H1 (cell line): ENCODE data around the gene ESYT2. TPM values are rescaled to one million over a fixed set of nuclear protein-coding genes. Genes with fewer than 3 reads are reported as not detected.

ENCODE experiments used
- CTCF ChIA-PET: fragments of 300-600 bp; sonication (Branson Sonifier 250); formaldehyde crosslinking; loops from one replicate; lab custom pipeline; 2021; ENCODE audit not compliant: partially characterized antibody; lab: Charles Lee
- POLR2A ChIA-PET: fragments of 300-600 bp; sonication (Branson Sonifier 250); formaldehyde crosslinking; loops from one replicate; lab custom pipeline; 2021; ENCODE audit warnings: inconsistent platforms; ENCODE audit not compliant: partially characterized antibody; lab: Charles Lee
- DNase-seq, 2 experiments: peaks; one replicate each; pipeline versions ENCODE4 v3.0.0 to v3.0.0-alpha.2; 2010 to 2022; ENCODE audit warnings: low spot score in 2 of 2, low read depth in 1 of 2, mixed read lengths in 1 of 2
- FAIRE-seq: peaks from 2 replicates; lab custom pipeline; 2011; peaks lifted over from hg19 to GRCh38; lab: Jason Lieb, UNC
- H2AFZ ChIP-seq: 2 replicates; pipeline ENCODE4 v1.8.1; 2012; ENCODE audit warnings: low read length, inconsistent platforms
- H2AK5ac ChIP-seq: 2 replicates; pipeline ENCODE4 v1.6.1; 2013; ENCODE audit warnings: low read depth, low read length
- H2BK120ac ChIP-seq: replicated peaks from 2 replicates; pipeline ENCODE3; 2013; ENCODE audit warnings: low read depth, low read length, inconsistent platforms
- H2BK12ac ChIP-seq: 2 replicates; pipeline ENCODE4 v1.6.1; 2013; ENCODE audit warnings: low read depth, low read length
- H2BK15ac ChIP-seq: 2 replicates; pipeline ENCODE4 v1.6.1; 2013; ENCODE audit warnings: low read length
- H2BK20ac ChIP-seq: 2 replicates; pipeline ENCODE4 v1.6.1; 2013; ENCODE audit warnings: low read length
- H2BK5ac ChIP-seq: 2 replicates; pipeline ENCODE4 v1.6.1; 2013; ENCODE audit warnings: low read depth, low read length
- H3K14ac ChIP-seq: 2 replicates; pipeline ENCODE4 v1.6.1; 2013; ENCODE audit warnings: inconsistent platforms; ENCODE audit not compliant: insufficient read length
- H3K18ac ChIP-seq: 2 replicates; pipeline ENCODE4 v1.6.1; 2013; ENCODE audit warnings: low read length; ENCODE audit errors: extremely low read depth
- H3K23ac ChIP-seq: 2 replicates; pipeline ENCODE4 v1.6.1; 2013; ENCODE audit warnings: inconsistent platforms; ENCODE audit not compliant: insufficient read length
- H3K23me2 ChIP-seq: 2 replicates; pipeline ENCODE4 v1.6.1; 2013; ENCODE audit warnings: low read depth, low read length
- H3K27ac ChIP-seq: 2 replicates; pipeline ENCODE4 v1.6.1; 2011; ENCODE audit warnings: low read depth, low read length, inconsistent platforms
- H3K27me3 ChIP-seq, 4 experiments: replicated peaks in 1 of 4; 1 replicate in 1 of 4; 2 replicates in 3 of 4; pipeline versions ENCODE4 v1.6.1 to v1.8.1; 2011 to 2013; ENCODE audit warnings: low read length in 3 of 4, mild to moderate bottlenecking in 3 of 4, inconsistent platforms in 2 of 4, mixed read lengths in 2 of 4, moderate library complexity in 1 of 4; ENCODE audit not compliant: control insufficient read depth in 3 of 4, insufficient read depth in 3 of 4; ENCODE audit errors: extremely low read depth in 1 of 4
- H3K36me3 ChIP-seq, 4 experiments: 2 replicates each; pipeline versions ENCODE4 v1.6.1 to v1.8.1; 2011 to 2013; ENCODE audit warnings: mild to moderate bottlenecking in 4 of 4, low read length in 3 of 4, moderate library complexity in 2 of 4, control low read depth in 1 of 4, inconsistent platforms in 1 of 4; ENCODE audit not compliant: insufficient read depth in 4 of 4, control insufficient read depth in 2 of 4
- H3K4ac ChIP-seq: replicated peaks from 2 replicates; pipeline ENCODE3; 2013; ENCODE audit warnings: low read length, low read depth, mixed read lengths, inconsistent platforms; ENCODE audit not compliant: insufficient read length
- H3K4me1 ChIP-seq, 4 experiments: replicated peaks in 1 of 4; 1 replicate in 1 of 4; 2 replicates in 3 of 4; pipeline versions ENCODE4 v1.6.1 to v1.8.1; 2011 to 2013; ENCODE audit warnings: low read length in 3 of 4, inconsistent platforms in 2 of 4, mixed read lengths in 1 of 4; ENCODE audit not compliant: insufficient read depth in 4 of 4, control insufficient read depth in 3 of 4
- H3K4me2 ChIP-seq, 2 experiments: 2 replicates each; pipeline versions ENCODE4 v1.6.1 to v1.8.1; 2011 to 2013; ENCODE audit warnings: low read depth in 2 of 2, low read length in 2 of 2, control low read depth in 1 of 2, inconsistent platforms in 1 of 2, mild to moderate bottlenecking in 1 of 2; ENCODE audit not compliant: insufficient read depth in 1 of 2
- H3K4me3 ChIP-seq, 4 experiments: fragments of 200-600, 300-600 bp in 1 of 4; sonication (generic), shearing (Covaris generic), sonication (Bioruptor Twin) in 1 of 4; 2 replicates each; pipeline versions ENCODE4 v1.5.1 to v1.8.1; 2011 to 2016; ENCODE audit warnings: low read length in 4 of 4, low read depth in 3 of 4, control low read depth in 2 of 4, inconsistent platforms in 2 of 4, mild to moderate bottlenecking in 2 of 4, mixed read lengths in 1 of 4, moderate library complexity in 1 of 4; ENCODE audit not compliant: insufficient read depth in 2 of 4; ENCODE audit errors: extremely low read depth in 1 of 4
- H3K56ac ChIP-seq: replicated peaks from 2 replicates; pipeline ENCODE3; 2013; ENCODE audit warnings: low read depth, mild to moderate bottlenecking, mixed read lengths, low read length, inconsistent platforms; ENCODE audit not compliant: insufficient read length
- H3K79me1 ChIP-seq: 2 replicates; pipeline ENCODE4 v1.6.1; 2013; ENCODE audit warnings: low read depth, low read length, control low read depth
- H3K79me2 ChIP-seq, 2 experiments: 2 replicates each; pipeline versions ENCODE4 v1.6.1 to v1.8.1; 2012 to 2013; ENCODE audit warnings: low read length in 2 of 2, mild to moderate bottlenecking in 2 of 2, inconsistent platforms in 1 of 2; ENCODE audit not compliant: insufficient read depth in 2 of 2, control insufficient read depth in 1 of 2
- H3K9ac ChIP-seq, 4 experiments: replicated peaks in 1 of 4; 1 replicate in 1 of 4; 2 replicates in 3 of 4; pipeline versions ENCODE4 v1.6.1 to v1.8.1; 2011 to 2013; ENCODE audit warnings: low read depth in 3 of 4, low read length in 3 of 4, control low read depth in 2 of 4, mild to moderate bottlenecking in 2 of 4, moderate library complexity in 2 of 4, inconsistent platforms in 1 of 4; ENCODE audit errors: extremely low read depth in 1 of 4
- H3K9me3 ChIP-seq, 2 experiments: 2 replicates each; pipeline versions ENCODE4 v1.6.1 to v1.8.1; 2012 to 2013; ENCODE audit warnings: mild to moderate bottlenecking in 2 of 2, moderate library complexity in 2 of 2, control low read depth in 1 of 2, inconsistent platforms in 1 of 2, low read depth in 1 of 2, low read length in 1 of 2, mixed read lengths in 1 of 2; ENCODE audit not compliant: insufficient read depth in 2 of 2
- H4K20me1 ChIP-seq, 2 experiments: replicated peaks in 1 of 2; 2 replicates each; pipeline versions ENCODE3 to v1.8.1; 2011 to 2013; ENCODE audit warnings: inconsistent platforms in 2 of 2, low read length in 2 of 2, mild to moderate bottlenecking in 1 of 2; ENCODE audit not compliant: insufficient read depth in 2 of 2, control insufficient read depth in 1 of 2
- H4K5ac ChIP-seq: 2 replicates; pipeline ENCODE4 v1.6.1; 2013; ENCODE audit warnings: low read length, low read depth, mixed read lengths, inconsistent platforms; ENCODE audit not compliant: insufficient read length
- H4K8ac ChIP-seq: 2 replicates; pipeline ENCODE4 v1.8.0; 2013; ENCODE audit warnings: mild to moderate bottlenecking, moderate library complexity, low read length, inconsistent platforms; ENCODE audit not compliant: insufficient read depth; ENCODE audit errors: extremely low read depth
- H4K91ac ChIP-seq: replicated peaks from 2 replicates; pipeline ENCODE3; 2013; ENCODE audit warnings: low read length, mixed read lengths, inconsistent platforms; ENCODE audit not compliant: insufficient read length
- BRCA1 ChIP-seq: IDR thresholded peaks from 2 replicates; pipeline ENCODE4 v1.6.1; 2012; ENCODE audit warnings: low read depth, low read length, improper control_type of control experiment
- CEBPB ChIP-seq: IDR thresholded peaks from 2 replicates; pipeline ENCODE4 v1.6.1; 2012; ENCODE audit warnings: low read depth, low read length
- CREB1 ChIP-seq: IDR thresholded peaks from 2 replicates; pipeline ENCODE4 v1.6.1; 2012; ENCODE audit warnings: inconsistent platforms
- CTBP2 ChIP-seq: IDR thresholded peaks from 2 replicates; pipeline ENCODE4 v1.7.0; 2011; ENCODE audit warnings: borderline replicate concordance, mild to moderate bottlenecking, moderate library complexity, mixed read lengths, low read length; ENCODE audit not compliant: insufficient read depth, insufficient read length
- EZH2 ChIP-seq: fragments of 200-600 bp; sonication (generic); IDR thresholded peaks from 2 replicates; pipeline ENCODE4 v1.7.1; 2012; ENCODE audit warnings: low read depth, mild to moderate bottlenecking, moderate library complexity, low read length, inconsistent platforms; ENCODE audit not compliant: severe bottlenecking
- HDAC2 ChIP-seq, 2 experiments: fragments of 300-600 bp in 1 of 2; sonication (generic) in 1 of 2; IDR thresholded peaks; 2 replicates each; pipeline ENCODE4 v1.6.1; 2011 to 2012; ENCODE audit warnings: low read depth in 2 of 2, low read length in 2 of 2, mild to moderate bottlenecking in 2 of 2, moderate library complexity in 2 of 2, borderline replicate concordance in 1 of 2, inconsistent platforms in 1 of 2
- KDM1A ChIP-seq: fragments of 200-600, 300-600 bp; sonication (generic); IDR thresholded peaks from 2 replicates; pipeline ENCODE4 v1.7.1; 2016; ENCODE audit warnings: mild to moderate bottlenecking, low read length, borderline replicate concordance
- POU5F1 ChIP-seq: IDR thresholded peaks from 2 replicates; pipeline ENCODE4 v1.6.1; 2011; ENCODE audit warnings: low read depth, mild to moderate bottlenecking, low read length, moderate library complexity
- SP1 ChIP-seq: IDR thresholded peaks from 2 replicates; pipeline ENCODE4 v1.6.1; 2011; ENCODE audit warnings: low read depth, low read length
- SP2 ChIP-seq: IDR thresholded peaks from 2 replicates; pipeline ENCODE4 v1.6.1; 2012; ENCODE audit warnings: mild to moderate bottlenecking, low read length, inconsistent platforms
- SP4 ChIP-seq: IDR thresholded peaks from 2 replicates; pipeline ENCODE4 v1.6.1; 2012; ENCODE audit warnings: low read length, inconsistent platforms
- WGBS, 2 experiments: shearing (Covaris generic) in 1 of 2; methylation state at CpG; one replicate each; pipeline versions ENCODE4 v1.1.6 to v1.1.7; 2013 to 2015; ENCODE audit warnings: low lambda C conversion rate in 2 of 2, mixed read lengths in 2 of 2, inconsistent platforms in 1 of 2, low coverage in 1 of 2, missing lambda C conversion rate in 1 of 2; ENCODE audit not compliant: insufficient replicate concordance in 2 of 2, insufficient coverage in 1 of 2, insufficient read length in 1 of 2; ENCODE audit errors: extremely low coverage in 1 of 2, missing lambda C conversion rate in 1 of 2; 5-methylcytosine and 5-hydroxymethylcytosine counted together
- polyA plus RNA-seq, 7 experiments: library from polyadenylated mRNA; depleted of rRNA in 3 of 7; stranded (reverse) in 5 of 7; unstranded in 2 of 7; fragments of >200 nt in 5 of 7; fragments of 200-250 nt in 2 of 7; gene quantifications; 1 replicate in 5 of 7; 2 replicates in 1 of 7; 4 replicates in 1 of 7; pipeline versions ENCODE4 v1.2.1 to v1.2.3, GENCODE V29; 2011 to 2013; ENCODE audit warnings: missing spikeins in 2 of 7, mixed read lengths in 2 of 7
- total RNA-seq: library from RNA; stranded (reverse); fragmentation: NEBNext Ultra II Directional; extraction: Animal tissue kit (Norgen Biotek cat#: 25700); gene quantifications from 2 replicates; pipeline ENCODE4 v1.2.1, GENCODE V29; 2021

ESYT2 gene
- total and polyA plus RNA-seq, 2 of the 8 experiments (the other 6 are each of a cell fraction or from before 2014, with no cell fraction given), result 27.0 to 37.5 TPM

GRCh38 chr7:158863611-158864506, 34.5 kb upstream of the ESYT2 start:
- Histone ChIP-seq H3K27ac (no peak overlapping the region; the same call in 1 of the 2 replicates), H3K4me1 (peaks cover 9 to 21% (median 15%) of the 10 kb centered on the region in 4 experiments; a peak in 6 of 7 replicates), H4K5ac (no peak overlapping the region), H3K23ac (no peak overlapping the region), H3K36me3 (no peaks in the 10 kb centered on the region; a peak in 1 of 8 replicates), H2BK120ac (no peak overlapping the region), H3K27me3 (no peaks in the 10 kb centered on the region; a peak in 1 of 7 replicates), H3K56ac (no peak overlapping the region), H4K20me1 (peaks cover 2 to 5% of the 10 kb centered on the region in 2 experiments), H2AK5ac (no peak overlapping the region), H3K79me1 (peaks cover 5% of the 10 kb centered on the region; the same call in 1 of the 2 replicates), H3K4me2 (peak overlapping the region; percentile 69 to 75), H3K23me2 (peaks cover 6% of the 10 kb centered on the region; the same call in 1 of the 2 replicates), H2BK20ac (no peak overlapping the region), H3K14ac (no peak overlapping the region), H2BK5ac (peak overlapping the region; percentile 28; the same call in 1 of the 2 replicates), H2AFZ (no peak overlapping the region), H3K4me3 (peak overlapping the region; percentile 40 to 66 (median 44)), H3K4ac (no peak overlapping the region), H2BK12ac (peak overlapping the region; percentile 80; the same call in 1 of the 2 replicates), H4K8ac (peak overlapping the region; percentile 65), H3K9me3 (no peaks in the 10 kb centered on the region), H3K79me2 (peaks cover 2 to 49% of the 10 kb centered on the region in 2 experiments; a peak in 2 of 4 replicates), H4K91ac (no peak overlapping the region), H3K18ac (no peak overlapping the region; the same call in none of the 2 replicates), H3K9ac (peak overlapping the region in 2 of 4 experiments; percentile 25 to 51; a peak in 2 of 7 replicates), H2BK15ac (no peak overlapping the region)
- WGBS, 2 experiments, result 11% methylated on average over 10 of the region's 45 CpGs; no CpG with 5 or more reads in 1 of the 2 experiments
- POLR2A ChIA-PET, result interaction anchor here (0.7 to 1.5 kb wide), 6 partner anchors 8 to 140 kb away, joined by 3 to 5 read pairs (median 3); no protein-coding TSS in a partner anchor
- peak; percentile 39 for FAIRE-seq
- DNase-seq, result no peak
- CTCF ChIA-PET, result interaction anchor here (0.6 to 2.1 kb wide), 8 partner anchors 11 to 154 kb away, joined by 3 to 9 read pairs (median 4); no protein-coding TSS in a partner anchor
- TF ChIP-seq EZH2 (no peak), CEBPB (no peak), SP4 (no peak), BRCA1 (no peak), HDAC2 (IDR thresholded peaks at IDR 0.05; ENCODE audit: borderline replicate concordance in 1 of 2, low read depth in 2 of 2, low read length in 2 of 2) (no peak), SP1 (no peak), SP2 (no peak), CREB1 (peak; percentile 74), POU5F1 (no peak), CTBP2 (no peak), KDM1A (no peak)
